OCI-LY3 (cell line): ENCODE results near the gene ASCC2.

Experiments
- H2AFZ ChIP-seq: fragments of 200-600, 300-600 bp; shearing (Covaris generic); 2 replicates; pipeline ENCODE4 v1.6.0; 2014; ENCODE audit warnings: antibody characterized with exemption, low read depth, low read length
- H3K27ac ChIP-seq: fragments of 200-600, 300-600 bp; sonication (generic); 2 replicates; pipeline ENCODE4 v1.5.1; 2014; ENCODE audit warnings: mild to moderate bottlenecking, low read length, moderate library complexity, mixed read lengths
- H3K27me3 ChIP-seq: fragments of 200-600, 300-600 bp; sonication (generic); 2 replicates; pipeline ENCODE4 v1.6.1; 2014; ENCODE audit warnings: low read depth, low read length, mixed read lengths
- H3K36me3 ChIP-seq: fragments of 200-600, 300-600 bp; sonication (generic); replicated peaks from 2 replicates; pipeline ENCODE3; 2014; ENCODE audit warnings: low read depth, low read length, mixed read lengths
- H3K4me1 ChIP-seq: fragments of 300-600, 200-600 bp; sonication (generic); 2 replicates; pipeline ENCODE4 v1.6.1; 2014; ENCODE audit warnings: low read length, mixed read lengths
- H3K4me2 ChIP-seq: fragments of 200-600, 300-600 bp; sonication (generic); 2 replicates; pipeline ENCODE4 v1.6.1; 2014; ENCODE audit warnings: low read length, mixed read lengths
- H3K4me3 ChIP-seq: fragments of 300-600, 200-600 bp; sonication (generic); 2 replicates; pipeline ENCODE4 v1.5.1; 2014; ENCODE audit warnings: antibody characterized with exemption, mild to moderate bottlenecking, low read length, moderate library complexity
- H3K79me2 ChIP-seq: fragments of 300-600, 200-600 bp; shearing (Covaris generic); 2 replicates; pipeline ENCODE4 v1.6.1; 2014; ENCODE audit warnings: mild to moderate bottlenecking, low read length, mixed read lengths
- H3K9ac ChIP-seq: fragments of 300-600, 200-600 bp; shearing (Covaris generic); 2 replicates; pipeline ENCODE4 v1.6.0; 2014; ENCODE audit warnings: mild to moderate bottlenecking, low read length, moderate library complexity
- H3K9me3 ChIP-seq: fragments of 200-600, 300-600 bp; shearing (Covaris generic); 2 replicates; pipeline ENCODE4 v1.6.1; 2014; ENCODE audit warnings: low read length, mixed read lengths; ENCODE audit not compliant: insufficient read depth
- H4K20me1 ChIP-seq: fragments of 200-600, 300-600 bp; sonication (generic); 2 replicates; pipeline ENCODE4 v1.6.1; 2016; ENCODE audit warnings: low read length, mixed read lengths; ENCODE audit not compliant: insufficient read depth
- EZH2phosphoT487 ChIP-seq: fragments of 200-600 bp; shearing (Covaris generic); IDR thresholded peaks from 2 replicates; pipeline ENCODE4 v1.6.1; 2018; ENCODE audit warnings: antibody characterized with exemption, mixed run types, low read depth
- TF ChIP-seq, protein P1 (sequence below): fragments of 200-600, 300-600 bp; sonication (generic); IDR thresholded peaks from 2 replicates; pipeline ENCODE4 v1.5.1; 2014; ENCODE audit warnings: antibody characterized with exemption, low read length, low read depth

ASCC2 gene

DNA sequence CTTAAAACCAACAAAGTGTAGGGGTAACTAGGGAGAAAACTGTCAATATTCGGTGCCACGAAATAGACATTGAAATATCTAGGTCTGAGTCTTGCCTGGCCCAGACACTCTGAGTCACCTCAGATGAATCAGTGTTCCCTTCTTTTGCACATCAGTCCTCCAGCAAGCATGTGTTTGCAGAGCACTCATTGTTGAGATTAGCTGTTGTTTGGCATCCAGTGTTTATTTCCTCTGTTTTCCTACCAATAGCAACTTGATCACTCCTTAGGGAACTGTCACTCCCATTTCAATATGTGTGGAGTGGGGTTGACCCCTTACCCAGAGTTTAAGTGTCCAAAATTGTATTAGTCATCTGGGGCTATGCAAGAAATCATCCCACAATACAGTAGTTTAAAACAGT is 4.7 kb upstream of the ASCC2 start:
- no peak overlapping the region for H2AFZ ChIP-seq
- H3K4me2 ChIP-seq, result no peak overlapping the region

DNA sequence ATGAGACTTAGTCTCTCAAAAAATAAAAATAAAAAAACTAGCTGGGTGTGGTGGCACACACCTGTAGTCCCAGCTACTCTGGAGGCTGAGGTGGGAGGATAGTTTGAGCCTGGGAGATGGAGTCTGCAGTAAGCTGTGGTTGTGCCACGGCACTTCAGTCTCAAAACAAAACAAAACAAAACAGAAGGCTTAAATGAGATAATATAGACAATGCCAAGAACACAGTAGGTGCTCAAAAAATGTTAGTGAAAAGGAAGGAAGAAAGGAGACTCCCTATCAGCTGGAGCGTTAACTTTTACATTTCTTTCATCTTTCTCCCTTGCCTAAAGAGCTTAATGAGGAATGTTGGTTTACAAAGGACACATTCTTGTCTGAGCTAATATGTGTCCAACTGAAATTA is 4.1 kb upstream of the ASCC2 start:
- Histone ChIP-seq H3K4me1 (peaks cover 9% of the 10 kb centered on the region), H3K9ac (no peak overlapping the region), H3K27me3 (0 out of 2 replicates have a peak, but pooled peaks cover 4% of the 10 kb centered on the region), H2AFZ (no peak overlapping the region), H3K4me2 (no peak overlapping the region), H4K20me1 (no peaks in the 10 kb centered on the region), H3K79me2 (peaks cover 8% of the 10 kb centered on the region), H3K9me3 (no peaks in the 10 kb centered on the region), H3K36me3 (no peaks in the 10 kb centered on the region), H3K4me3 (no peak overlapping the region), H3K27ac (no peak overlapping the region)
- TF ChIP-seq EZH2phosphoT487, result no peak
- TF ChIP-seq, protein P1, sequence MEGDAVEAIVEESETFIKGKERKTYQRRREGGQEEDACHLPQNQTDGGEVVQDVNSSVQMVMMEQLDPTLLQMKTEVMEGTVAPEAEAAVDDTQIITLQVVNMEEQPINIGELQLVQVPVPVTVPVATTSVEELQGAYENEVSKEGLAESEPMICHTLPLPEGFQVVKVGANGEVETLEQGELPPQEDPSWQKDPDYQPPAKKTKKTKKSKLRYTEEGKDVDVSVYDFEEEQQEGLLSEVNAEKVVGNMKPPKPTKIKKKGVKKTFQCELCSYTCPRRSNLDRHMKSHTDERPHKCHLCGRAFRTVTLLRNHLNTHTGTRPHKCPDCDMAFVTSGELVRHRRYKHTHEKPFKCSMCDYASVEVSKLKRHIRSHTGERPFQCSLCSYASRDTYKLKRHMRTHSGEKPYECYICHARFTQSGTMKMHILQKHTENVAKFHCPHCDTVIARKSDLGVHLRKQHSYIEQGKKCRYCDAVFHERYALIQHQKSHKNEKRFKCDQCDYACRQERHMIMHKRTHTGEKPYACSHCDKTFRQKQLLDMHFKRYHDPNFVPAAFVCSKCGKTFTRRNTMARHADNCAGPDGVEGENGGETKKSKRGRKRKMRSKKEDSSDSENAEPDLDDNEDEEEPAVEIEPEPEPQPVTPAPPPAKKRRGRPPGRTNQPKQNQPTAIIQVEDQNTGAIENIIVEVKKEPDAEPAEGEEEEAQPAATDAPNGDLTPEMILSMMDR, result no peak

More for the DNA sequence above, 4.7 kb upstream of the ASCC2 start:
- Histone ChIP-seq H3K9me3 (no peaks in the 10 kb centered on the region), H3K4me3 (no peak overlapping the region), H3K36me3 (no peaks in the 10 kb centered on the region), H3K27ac (no peak overlapping the region), H3K9ac (no peak overlapping the region), H3K4me1 (peaks cover 5% of the 10 kb centered on the region), H3K27me3 (0 out of 2 replicates have a peak, but pooled peaks cover 4% of the 10 kb centered on the region), H3K79me2 (peaks cover 3% of the 10 kb centered on the region), H4K20me1 (no peaks in the 10 kb centered on the region)
- no peak for TF ChIP-seq EZH2phosphoT487
- TF ChIP-seq, protein P1, result no peak

DNA sequence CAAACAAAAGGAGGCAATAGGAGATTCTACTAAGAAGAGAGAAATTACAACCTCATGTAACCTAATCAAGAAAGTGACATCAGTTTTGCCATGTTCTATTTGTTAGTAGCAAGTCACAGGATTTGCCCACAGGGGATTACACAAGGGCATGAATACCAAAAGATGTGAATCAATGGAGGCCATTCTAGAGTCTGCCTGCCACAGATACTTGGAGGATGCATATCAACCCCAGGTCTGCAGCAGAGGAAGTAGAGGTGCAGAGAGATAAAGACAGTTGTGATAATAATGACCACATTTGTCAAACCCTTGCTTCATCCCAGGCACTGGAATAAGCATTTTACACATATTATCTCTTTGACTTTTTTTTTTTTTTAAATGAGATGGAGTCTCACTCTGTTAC is 2.4 kb upstream of the ASCC2 start:
- Histone ChIP-seq H3K36me3 (no peaks in the 10 kb centered on the region), H3K4me2 (no peak overlapping the region), H3K4me1 (peaks cover 14% of the 10 kb centered on the region), H3K9me3 (no peaks in the 10 kb centered on the region), H3K27me3 (0 out of 2 replicates have a peak, but pooled peaks cover 4% of the 10 kb centered on the region), H3K4me3 (no peak overlapping the region), H3K79me2 (peaks cover 18% of the 10 kb centered on the region), H3K9ac (no peak overlapping the region), H3K27ac (no peak overlapping the region), H2AFZ (no peak overlapping the region), H4K20me1 (no peaks in the 10 kb centered on the region)
- TF ChIP-seq, protein P1, result no peak
- TF ChIP-seq EZH2phosphoT487, result no peak

DNA sequence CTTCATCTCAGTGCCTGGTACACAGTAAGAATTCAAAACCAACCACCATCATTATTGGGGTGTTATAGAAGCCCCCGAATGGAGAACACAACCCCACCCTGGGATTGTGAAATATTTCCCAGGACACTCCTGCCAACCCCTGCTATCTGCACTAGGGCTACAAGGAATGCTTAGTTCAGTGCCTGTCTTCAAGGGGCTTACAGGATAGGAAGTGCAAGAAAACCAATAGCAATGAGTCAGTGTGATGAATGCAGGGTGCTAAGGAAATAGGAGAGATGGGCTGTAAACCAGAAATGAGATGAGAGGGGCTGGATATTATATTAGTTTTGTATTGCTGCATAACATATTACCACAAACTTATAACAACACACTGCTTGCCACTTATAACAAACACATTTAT is 965 bp upstream of the ASCC2 start:
- Histone ChIP-seq H3K9me3 (no peaks in the 10 kb centered on the region), H4K20me1 (no peaks in the 10 kb centered on the region), H3K4me1 (peaks cover 14% of the 10 kb centered on the region), H3K36me3 (no peaks in the 10 kb centered on the region), H3K27me3 (no peaks in the 10 kb centered on the region), H2AFZ (peak overlapping the region; percentile 97), H3K4me3 (peak overlapping the region; percentile 94), H3K79me2 (peaks cover 18% of the 10 kb centered on the region), H3K4me2 (peak overlapping the region; percentile 89), H3K27ac (no peak overlapping the region), H3K9ac (peak overlapping the region; percentile 76; the same call in 1 of the 2 replicates)
- TF ChIP-seq, protein P1, result no peak
- TF ChIP-seq EZH2phosphoT487, result no peak
